Neutrophil (primary cell): ENCODE results near the gene ACIN1.

Source experiments
- H3K27ac ChIP-seq: fragments of 200-600 bp; sonication (generic); 2 replicates; pipeline ENCODE4 v1.5.1; 2016; ENCODE audit warnings: mild to moderate bottlenecking, moderate library complexity
- H3K27me3 ChIP-seq: fragments of 200-600 bp; sonication (generic); 2 replicates; pipeline ENCODE4 v1.6.0; 2016; ENCODE audit warnings: mild to moderate bottlenecking
- H3K36me3 ChIP-seq: fragments of 200-600 bp; sonication (generic); 2 replicates; pipeline ENCODE4 v1.5.1; 2017
- H3K4me1 ChIP-seq, 2 experiments: fragments of 200-600 bp in 1 of 2; sonication (generic) in 1 of 2; 1 replicate in 1 of 2; 2 replicates in 1 of 2; pipeline versions ENCODE4 v1.5.1 to v1.6.1; 2013 to 2016; ENCODE audit warnings: low read depth in 1 of 2, low read length in 1 of 2, mild to moderate bottlenecking in 1 of 2, moderate library complexity in 1 of 2; ENCODE audit not compliant: control insufficient read depth in 1 of 2, insufficient read depth in 1 of 2
- H3K4me3 ChIP-seq, 2 experiments: fragments of 200-600 bp in 1 of 2; sonication (generic) in 1 of 2; 1 replicate in 1 of 2; 2 replicates in 1 of 2; pipeline ENCODE4 v1.5.1; 2013 to 2016; ENCODE audit warnings: low read depth in 1 of 2, low read length in 1 of 2, mild to moderate bottlenecking in 1 of 2, moderate library complexity in 1 of 2
- H3K9me3 ChIP-seq: fragments of 200-600 bp; sonication (generic); 2 replicates; pipeline ENCODE4 v1.5.1; 2016
- CTCF ChIP-seq: fragments of 200-600 bp; sonication (generic); IDR thresholded peaks from 2 replicates; pipeline ENCODE4 v1.5.1; 2016; ENCODE audit warnings: antibody characterized with exemption

The ACIN1 gene

GRCh38 chr14:23132970-23133369 is 38.0 kb upstream of the ACIN1 start:
- TF ChIP-seq CTCF, result no peak
- Histone ChIP-seq H3K27ac (no peak overlapping the region), H3K4me1 (peaks cover 29 to 34% of the 10 kb centered on the region in 2 experiments), H3K36me3 (no peaks in the 10 kb centered on the region), H3K27me3 (no peaks in the 10 kb centered on the region), H3K9me3 (no peaks in the 10 kb centered on the region), H3K4me3 (no peak overlapping the region)

GRCh38 chr14:23131482-23131881 is 36.5 kb upstream of the ACIN1 start:
- no peaks in the 10 kb centered on the region for H3K36me3 ChIP-seq
- no peaks in the 10 kb centered on the region for H3K9me3 ChIP-seq

GRCh38 chr14:23130871-23131270 is 35.9 kb upstream of the ACIN1 start:
- H3K9me3 ChIP-seq, result no peaks in the 10 kb centered on the region
- peaks cover 44 to 45% of the 10 kb centered on the region in 2 experiments for H3K4me1 ChIP-seq
- no peak overlapping the region for H3K4me3 ChIP-seq
- TF ChIP-seq CTCF, result no peak
- H3K36me3 ChIP-seq, result no peaks in the 10 kb centered on the region
- peak overlapping the region; percentile 58 for H3K27ac ChIP-seq
- H3K27me3 ChIP-seq, result no peaks in the 10 kb centered on the region

More at GRCh38 chr14:23131482-23131881, 36.5 kb upstream of the ACIN1 start:
- Histone ChIP-seq H3K27ac (peak overlapping the region; percentile 58), H3K4me1 (peaks cover 38 to 39% of the 10 kb centered on the region in 2 experiments), H3K4me3 (no peak overlapping the region), H3K27me3 (no peaks in the 10 kb centered on the region)
- TF ChIP-seq CTCF, result no peak

GRCh38 chr14:23129759-23130316 is 34.9 kb upstream of the ACIN1 start:
- no peak for TF ChIP-seq CTCF
- peak overlapping the region; percentile 50 for H3K27ac ChIP-seq

GRCh38 chr14:23128969-23129758 is 34.2 kb upstream of the ACIN1 start:
- H3K36me3 ChIP-seq, result no peaks in the 10 kb centered on the region
- H3K9me3 ChIP-seq, result no peaks in the 10 kb centered on the region
- H3K27me3 ChIP-seq, result no peaks in the 10 kb centered on the region
- H3K4me3 ChIP-seq, result no peak overlapping the region
- TF ChIP-seq CTCF, result no peak
- H3K27ac ChIP-seq, result peak overlapping the region; percentile 50
- H3K4me1 ChIP-seq, result peaks cover 47 to 49% of the 10 kb centered on the region in 2 experiments

More at GRCh38 chr14:23129759-23130316, 34.9 kb upstream of the ACIN1 start:
- H3K27me3 ChIP-seq, result no peaks in the 10 kb centered on the region
- H3K4me1 ChIP-seq, result peaks cover 47 to 49% of the 10 kb centered on the region in 2 experiments
- H3K36me3 ChIP-seq, result no peaks in the 10 kb centered on the region
- no peak overlapping the region for H3K4me3 ChIP-seq
- no peaks in the 10 kb centered on the region for H3K9me3 ChIP-seq
